ENCODE measurements around the gene BAG5.
"Not testable (repeated sequence)": the region's sequence is repeated elsewhere in the genome, so short reads cannot be mapped to it uniquely, and the experiment has no call there.

The BAG5 gene, protein sequence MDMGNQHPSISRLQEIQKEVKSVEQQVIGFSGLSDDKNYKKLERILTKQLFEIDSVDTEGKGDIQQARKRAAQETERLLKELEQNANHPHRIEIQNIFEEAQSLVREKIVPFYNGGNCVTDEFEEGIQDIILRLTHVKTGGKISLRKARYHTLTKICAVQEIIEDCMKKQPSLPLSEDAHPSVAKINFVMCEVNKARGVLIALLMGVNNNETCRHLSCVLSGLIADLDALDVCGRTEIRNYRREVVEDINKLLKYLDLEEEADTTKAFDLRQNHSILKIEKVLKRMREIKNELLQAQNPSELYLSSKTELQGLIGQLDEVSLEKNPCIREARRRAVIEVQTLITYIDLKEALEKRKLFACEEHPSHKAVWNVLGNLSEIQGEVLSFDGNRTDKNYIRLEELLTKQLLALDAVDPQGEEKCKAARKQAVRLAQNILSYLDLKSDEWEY

GRCh38 chr14:103562429-103563225 is at the start of gene BAG5, which contains the start of gene COA8:
BAG5 (minus strand) TSS chr14:103562657; CDS start chr14:103561164, 1,493 bp downstream.
COA8 (plus strand) TSS chr14:103562960; CDS start chr14:103563002, 42 bp downstream.
- DNase-seq (ENCODE audit: low read depth) = peak; percentile 54

- no peak for DNase-seq (ENCODE audit: low read depth)
Measured at GRCh38 chr14:103611215-103611614, 48.8 kb upstream of the BAG5 start.

- DNase-seq (ENCODE audit: low read depth) = not testable (repeated sequence)
Measured at GRCh38 chr14:103609081-103609480, 46.6 kb upstream of the BAG5 start.

DNA sequence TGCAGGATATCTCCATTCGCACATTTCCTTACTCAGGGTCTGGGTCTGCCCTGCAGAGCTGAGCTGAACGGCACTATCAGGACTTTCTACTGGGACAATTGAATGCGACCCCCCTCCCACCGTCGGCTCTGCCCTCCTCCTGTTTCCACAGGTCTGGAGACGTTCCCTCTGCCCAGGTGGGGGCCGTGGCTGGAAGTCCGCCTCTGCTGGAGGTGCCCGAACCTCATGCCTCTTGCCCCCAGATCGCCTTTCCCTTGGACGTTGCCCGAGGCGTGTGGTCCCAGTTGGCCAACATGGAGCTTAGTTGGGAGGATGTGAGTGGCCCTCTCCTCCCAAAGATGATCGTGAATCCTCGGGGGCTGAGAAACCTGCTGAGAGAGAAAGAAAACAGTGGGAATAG is 45.4 kb upstream of the BAG5 start:
- DNase-seq (ENCODE audit: low read depth) = no peak

DNA sequence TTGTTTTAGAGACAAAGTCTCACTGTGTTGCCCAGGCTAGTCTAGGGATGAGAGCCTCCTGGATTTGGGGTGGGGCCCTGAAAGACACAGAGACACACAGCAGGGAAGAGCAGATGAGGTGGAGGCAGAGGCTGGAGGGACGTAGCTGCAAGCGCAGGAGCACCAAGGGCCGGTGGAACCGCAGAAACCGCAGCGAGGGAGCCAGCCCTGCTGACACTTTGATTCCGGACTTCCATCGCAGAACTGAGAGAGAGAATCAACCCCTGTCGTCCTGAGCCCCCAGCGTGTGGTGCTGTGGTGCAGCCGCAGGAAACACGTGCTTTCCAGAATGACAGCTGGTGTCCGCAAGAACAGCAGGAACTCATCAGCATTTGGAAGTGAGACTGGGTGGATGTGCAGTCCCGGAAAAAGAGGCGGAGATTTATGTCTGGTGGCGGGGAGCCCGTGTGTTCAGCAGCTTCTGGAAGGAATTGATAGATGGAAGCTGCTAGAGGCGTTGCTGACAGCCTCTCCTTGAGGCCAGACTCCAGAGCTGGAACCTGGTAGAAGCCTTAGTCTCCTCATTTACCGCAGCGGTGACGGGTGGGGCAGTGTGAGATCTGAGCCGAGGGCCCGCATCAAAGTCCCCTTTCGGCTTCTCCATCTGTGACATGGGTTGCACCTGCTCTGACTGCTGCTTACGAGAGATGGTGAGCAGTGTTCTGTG is 44.7 kb upstream of the BAG5 start:
- peak; percentile 84 for DNase-seq (ENCODE audit: low read depth)

- DNase-seq (ENCODE audit: low read depth) = no peak
Measured at GRCh38 chr14:103604620-103605019, 42.2 kb upstream of the BAG5 start.

DNA sequence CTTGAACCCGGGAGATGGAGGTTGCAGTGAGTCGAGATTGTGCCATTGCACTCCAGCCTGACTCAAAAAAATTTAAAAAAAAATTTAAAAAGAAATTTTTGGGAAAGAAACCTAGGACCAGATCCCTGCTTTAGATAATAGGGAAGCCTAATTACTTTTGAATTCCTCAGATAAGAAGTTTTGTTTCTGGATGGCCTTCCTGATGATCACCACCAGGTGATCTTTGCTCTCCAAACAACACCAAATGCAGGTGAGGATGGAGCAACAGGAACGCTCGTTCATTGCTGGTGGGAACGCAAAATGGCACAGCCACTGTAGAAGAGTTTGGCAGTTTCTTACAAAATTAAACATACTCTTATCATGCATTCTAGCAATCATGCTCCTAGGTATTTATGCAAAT is 38.0 kb upstream of the BAG5 start:
- no peak for DNase-seq (ENCODE audit: low read depth)

- DNase-seq (ENCODE audit: low read depth) = peak; percentile 85
Measured at GRCh38 chr14:103597623-103598377, 35.3 kb upstream of the BAG5 start.

GRCh38 chr14:103594265-103594664 is 31.8 kb upstream of the BAG5 start:
- DNase-seq (ENCODE audit: low read depth) = no peak

DNA sequence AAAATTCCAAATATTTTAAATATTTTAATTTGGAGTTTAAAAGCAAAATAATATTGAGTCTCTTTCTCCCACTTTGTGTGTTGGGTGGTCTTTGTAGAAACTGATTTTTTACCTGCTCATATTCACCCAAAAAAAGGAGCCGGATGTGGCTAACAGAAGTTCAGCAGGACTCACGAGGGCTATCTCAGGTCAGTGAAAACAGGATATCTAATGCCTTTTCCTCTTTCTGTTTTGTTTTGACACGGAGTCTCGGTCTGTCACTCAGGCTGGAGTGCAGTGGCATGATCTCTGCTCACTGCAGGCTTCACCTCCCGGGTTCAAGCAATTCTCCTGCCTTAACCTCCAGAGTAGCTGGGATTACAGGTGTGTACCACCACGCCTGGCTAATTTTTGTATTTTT is 31.1 kb upstream of the BAG5 start:
- no peak for DNase-seq (ENCODE audit: low read depth)

DNA sequence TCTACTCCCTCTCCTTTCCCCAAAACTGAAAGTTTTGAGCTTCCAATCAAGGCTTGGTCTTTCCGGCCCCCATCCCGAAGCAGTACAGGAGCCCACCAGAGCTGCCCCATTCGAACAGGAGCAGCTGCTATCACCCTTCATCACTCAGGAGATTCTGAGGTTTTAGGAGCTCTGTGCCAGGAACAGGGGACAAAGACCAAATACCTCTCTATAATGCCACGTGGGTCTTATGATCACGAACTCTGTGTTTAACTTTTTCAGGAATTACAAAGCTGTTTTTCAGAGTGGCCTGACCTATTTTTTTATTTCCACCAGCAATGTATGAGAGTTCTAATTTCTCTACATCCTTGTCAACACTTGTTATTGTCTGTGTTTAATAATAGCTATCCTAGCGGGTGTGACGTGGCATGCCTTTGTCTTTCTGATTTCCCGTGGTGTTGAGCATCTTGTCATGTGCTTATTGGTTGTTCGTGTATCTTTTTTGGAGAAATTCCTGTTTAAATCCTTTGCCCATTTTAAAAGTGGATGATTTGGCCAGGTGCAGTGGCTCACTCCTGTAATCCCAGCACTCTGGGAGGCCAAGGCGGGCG is 22.0 kb upstream of the BAG5 start:
- DNase-seq (ENCODE audit: low read depth) = no peak

DNA sequence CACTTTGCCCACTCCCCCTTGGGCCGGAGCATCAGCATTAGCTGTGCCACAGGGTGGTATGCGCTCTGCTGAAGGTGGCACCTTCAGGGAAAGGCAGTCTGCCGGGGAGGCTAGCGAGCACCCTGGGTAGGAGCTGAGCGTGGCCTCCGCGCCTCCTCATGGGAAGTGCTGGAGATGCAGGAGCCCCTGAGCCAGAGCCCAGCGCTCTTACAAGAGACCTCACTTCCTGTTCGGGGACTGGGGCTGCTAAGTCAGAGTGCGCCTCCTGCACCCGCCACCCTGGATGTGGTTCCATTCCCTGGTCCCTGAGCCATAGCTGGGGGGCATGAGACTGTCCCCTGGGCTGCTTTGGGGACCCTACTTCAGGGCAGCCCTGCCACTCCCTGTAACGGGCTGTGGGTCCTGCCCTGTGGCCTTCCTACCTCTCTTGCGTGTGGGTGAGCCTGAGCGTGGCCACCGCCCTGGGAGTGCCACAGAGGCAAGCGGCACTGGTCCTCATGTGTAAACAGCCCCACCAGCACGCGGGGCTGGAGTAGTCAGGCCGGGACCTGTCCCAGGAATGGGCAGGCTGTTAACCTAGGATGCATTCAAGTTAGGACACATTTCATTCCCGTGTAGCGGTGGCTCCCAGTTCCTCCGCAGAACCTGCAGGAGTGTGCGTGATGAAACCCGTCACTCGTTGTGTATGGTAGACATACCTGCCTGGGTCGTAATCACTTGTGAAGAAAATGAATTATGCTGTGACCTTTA is 19.7 kb upstream of the BAG5 start:
- DNase-seq (ENCODE audit: low read depth) = no peak

- no peak for DNase-seq (ENCODE audit: low read depth)
Measured at GRCh38 chr14:103581206-103581605, 18.7 kb upstream of the BAG5 start.

DNA sequence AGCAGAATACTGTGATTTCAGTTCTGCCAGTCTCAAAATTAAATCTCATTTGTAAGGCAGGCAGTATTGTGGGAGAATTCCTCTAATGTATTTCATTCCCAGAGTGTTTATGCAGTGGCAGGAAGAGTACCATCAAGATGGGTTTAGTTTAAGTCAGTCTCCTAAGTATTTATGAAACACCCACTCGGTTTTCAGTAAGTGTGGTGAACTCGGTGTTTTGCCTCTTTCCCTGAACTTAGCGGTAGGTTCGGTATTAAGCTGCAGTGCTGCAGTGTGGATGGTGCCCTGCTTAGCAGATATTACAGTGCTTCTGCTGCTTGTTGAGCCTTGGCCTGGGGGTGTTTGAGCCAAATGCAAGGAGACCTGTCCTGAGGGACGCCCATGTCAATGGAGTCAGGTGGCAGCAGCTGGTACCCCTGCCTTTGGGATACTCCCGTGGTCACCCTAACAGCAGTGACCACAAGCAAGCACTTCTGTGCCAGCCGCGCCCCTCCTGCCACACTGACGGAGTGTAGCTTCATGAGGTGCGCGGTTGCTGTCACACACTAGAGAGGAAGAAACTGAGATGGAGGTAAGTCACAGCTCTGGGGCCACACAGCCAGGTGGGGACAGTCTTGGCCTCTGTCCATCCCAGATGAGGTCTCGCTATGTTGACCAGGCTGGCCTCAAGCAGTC is 16.1 kb upstream of the BAG5 start:
- no peak for DNase-seq (ENCODE audit: low read depth)

- DNase-seq (ENCODE audit: low read depth) = peak; percentile 90
Measured at GRCh38 chr14:103576371-103577024, 14.0 kb upstream of the BAG5 start.

DNA sequence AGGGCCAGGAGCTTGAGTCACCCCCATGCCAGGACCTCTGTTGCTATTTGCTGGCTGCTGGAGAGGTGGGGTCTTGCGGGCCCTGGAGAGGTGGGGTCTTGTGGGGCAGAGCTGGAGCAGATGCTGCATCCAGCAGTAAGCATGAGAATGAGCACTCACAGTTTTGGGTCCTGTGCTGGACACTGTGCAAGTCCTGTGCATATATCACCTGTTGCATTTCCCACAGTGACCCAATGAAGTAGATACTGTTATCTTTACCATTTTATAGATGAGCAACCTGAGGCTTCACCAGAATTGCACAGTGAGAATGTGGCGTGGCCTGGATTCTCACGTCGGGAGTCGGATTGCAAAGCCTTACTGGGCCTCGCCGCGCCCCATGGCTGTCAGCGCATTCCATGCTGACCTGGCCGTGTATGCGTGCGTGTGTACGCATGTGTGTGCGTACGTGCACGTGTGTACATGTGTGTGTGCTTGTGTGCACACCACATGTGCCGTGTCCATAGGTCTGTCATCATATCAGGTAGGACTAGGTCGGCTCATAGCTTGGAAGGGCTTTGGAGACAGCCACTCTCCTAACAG is 12.3 kb upstream of the BAG5 start:
- no peak for DNase-seq (ENCODE audit: low read depth)

- DNase-seq (ENCODE audit: low read depth) = no peak
Measured at GRCh38 chr14:103574104-103574503, 11.6 kb upstream of the BAG5 start.

DNA sequence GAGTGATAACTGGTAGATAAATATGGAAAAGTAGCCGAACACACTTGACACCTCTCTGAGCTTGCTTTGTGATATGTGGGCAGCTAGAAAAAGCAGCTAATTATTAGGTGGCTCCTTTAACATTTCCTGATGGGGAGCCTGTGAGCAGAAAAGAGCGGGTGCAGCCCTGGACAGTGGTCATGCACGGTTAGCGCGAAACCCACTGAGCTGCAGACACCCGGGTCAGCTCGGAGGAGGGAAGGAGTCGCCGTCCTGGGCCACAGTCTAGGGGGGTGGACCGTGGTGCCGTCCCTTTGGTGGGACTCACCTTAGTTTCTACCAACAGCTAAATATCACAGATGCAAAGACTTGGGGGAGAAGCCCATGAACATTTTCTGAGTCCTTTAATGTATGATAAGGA is 7.0 kb upstream of the BAG5 start:
- no peak for DNase-seq (ENCODE audit: low read depth)

DNA sequence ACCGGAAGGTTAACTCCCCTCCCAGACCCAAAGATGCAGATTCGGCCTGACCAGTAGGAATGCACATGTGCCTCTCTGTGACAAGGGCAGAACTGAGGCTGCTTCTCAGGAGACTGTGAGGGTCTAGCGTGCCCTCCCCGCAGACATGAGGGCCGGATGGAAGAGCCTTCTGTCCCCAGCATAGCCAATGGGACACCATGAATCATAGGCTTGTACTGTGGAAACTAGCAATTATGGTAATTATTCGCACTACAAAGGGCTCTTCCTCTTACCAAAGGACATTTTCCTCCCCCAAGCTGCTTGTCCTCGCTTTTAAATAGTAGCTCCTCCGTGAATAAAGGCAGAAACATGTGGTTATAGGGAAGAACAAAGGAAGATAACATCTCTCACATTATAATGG is 6.5 kb upstream of the BAG5 start:
- no peak for DNase-seq (ENCODE audit: low read depth)

Measured in stromal cell of bone marrow (primary cell).